IMR-90 (cell line): ENCODE data around the gene ASTN2. TPM values are rescaled to one million over a fixed set of nuclear protein-coding genes. Genes with fewer than 3 reads are reported as not detected.

ENCODE experiments used
- ATAC-seq: fragments of 200-7000 bp; cut with Tn5 transposase; 2 replicates; pipeline ENCODE4 v1.9.1; 2020; ENCODE audit warnings: low read depth, mild to moderate bottlenecking, moderate library complexity
- BruUV-seq: library from RNA; stranded (reverse); fragments of 400-500 nt; replicated peaks from 2 replicates; lab custom pipeline; 2021; lab: Mats Ljungman, UMichigan
- CTCF ChIA-PET: fragments of 300-600 bp; formaldehyde crosslinking; extraction: SDS; loops from one replicate; lab custom pipeline; 2021; ENCODE audit warnings: antibody characterized with exemption; lab: Yijun Ruan, JAX
- POLR2A ChIA-PET: fragments of 300-600 bp; sonication (Branson Sonifier 250); formaldehyde crosslinking; loops from one replicate; lab custom pipeline; 2022; ENCODE audit warnings: antibody characterized with exemption; ENCODE audit not compliant: unreplicated experiment; lab: Charles Lee
- DNase-seq: peaks from one replicate; pipeline ENCODE4 v3.0.0; 2013
- H2AFZ ChIP-seq: replicated peaks from 2 replicates; pipeline ENCODE3; 2013; ENCODE audit warnings: low read length, mild to moderate bottlenecking; ENCODE audit not compliant: poor library complexity
- H2AK5ac ChIP-seq: 2 replicates; pipeline ENCODE4 v1.6.1; 2013; ENCODE audit warnings: low read depth, low read length, inconsistent platforms
- H2AK9ac ChIP-seq: replicated peaks from 2 replicates; pipeline ENCODE3; 2013; ENCODE audit warnings: mild to moderate bottlenecking, low read depth, low read length, moderate library complexity; ENCODE audit not compliant: poor library complexity
- H2BK120ac ChIP-seq: 2 replicates; pipeline ENCODE4 v1.6.1; 2013; ENCODE audit warnings: low read depth, low read length, inconsistent platforms
- H2BK15ac ChIP-seq: 3 replicates; pipeline ENCODE4 v1.6.1; 2013; ENCODE audit warnings: low read depth, low read length, inconsistent platforms
- H2BK20ac ChIP-seq: 2 replicates; pipeline ENCODE4 v1.6.1; 2013; ENCODE audit warnings: low read depth, mild to moderate bottlenecking, inconsistent platforms, low read length, moderate library complexity
- H2BK5ac ChIP-seq: 2 replicates; pipeline ENCODE4 v1.6.1; 2013; ENCODE audit warnings: mild to moderate bottlenecking, low read depth, low read length, inconsistent platforms; ENCODE audit not compliant: poor library complexity, severe bottlenecking
- H3K14ac ChIP-seq: replicated peaks from 2 replicates; pipeline ENCODE4 v1.6.1; 2013; ENCODE audit warnings: low read depth, low read length, inconsistent platforms
- H3K18ac ChIP-seq: 2 replicates; pipeline ENCODE4 v1.6.1; 2013; ENCODE audit warnings: low read depth, low read length, control low read depth
- H3K23ac ChIP-seq: 2 replicates; pipeline ENCODE4 v1.6.1; 2013; ENCODE audit warnings: low read depth, low read length, inconsistent platforms
- H3K27ac ChIP-seq: 2 replicates; pipeline ENCODE4 v1.5.1; 2013; ENCODE audit warnings: mild to moderate bottlenecking, control low read depth, low read length; ENCODE audit not compliant: insufficient read depth
- H3K27me3 ChIP-seq: 2 replicates; pipeline ENCODE4 v1.6.1; 2013; ENCODE audit warnings: low read length; ENCODE audit not compliant: control insufficient read depth, insufficient read depth
- H3K36me3 ChIP-seq: 2 replicates; pipeline ENCODE4 v1.6.1; 2013; ENCODE audit warnings: low read length, mixed read lengths; ENCODE audit not compliant: control insufficient read depth, insufficient read depth
- H3K4ac ChIP-seq: 2 replicates; pipeline ENCODE4 v1.6.1; 2013; ENCODE audit warnings: low read depth, low read length, inconsistent platforms
- H3K4me1 ChIP-seq: 2 replicates; pipeline ENCODE4 v1.6.1; 2013; ENCODE audit warnings: low read length, mixed read lengths; ENCODE audit not compliant: control insufficient read depth, insufficient read depth
- H3K4me2 ChIP-seq: 2 replicates; pipeline ENCODE4 v1.6.1; 2013; ENCODE audit warnings: low read depth, mild to moderate bottlenecking, control low read depth, low read length, moderate library complexity
- H3K4me3 ChIP-seq: 2 replicates; pipeline ENCODE4 v1.5.1; 2013; ENCODE audit warnings: low read depth, mild to moderate bottlenecking, control low read depth, low read length, moderate library complexity; ENCODE audit not compliant: insufficient read depth
- H3K56ac ChIP-seq: 2 replicates; pipeline ENCODE4 v1.6.1; 2013; ENCODE audit warnings: low read length, inconsistent platforms; ENCODE audit not compliant: insufficient read depth; ENCODE audit errors: extremely low read depth
- H3K79me1 ChIP-seq, 2 experiments: 2 replicates each; pipeline ENCODE4 v1.6.1; 2013; ENCODE audit warnings: low read length in 2 of 2, inconsistent platforms in 1 of 2, low read depth in 1 of 2
- H3K9ac ChIP-seq: 2 replicates; pipeline ENCODE4 v1.6.1; 2013; ENCODE audit warnings: low read depth, low read length, control low read depth
- H3K9me1 ChIP-seq: 2 replicates; pipeline ENCODE4 v1.6.1; 2013; ENCODE audit warnings: low read length, inconsistent platforms; ENCODE audit not compliant: insufficient read depth
- H3K9me3 ChIP-seq: 2 replicates; pipeline ENCODE4 v1.6.1; 2013; ENCODE audit warnings: low read length; ENCODE audit not compliant: control insufficient read depth, insufficient read depth
- H4K20me1 ChIP-seq: 2 replicates; pipeline ENCODE4 v1.6.1; 2013; ENCODE audit warnings: low read length, inconsistent platforms; ENCODE audit not compliant: insufficient read depth
- H4K5ac ChIP-seq: 2 replicates; pipeline ENCODE4 v1.6.1; 2013; ENCODE audit warnings: mild to moderate bottlenecking, low read depth, low read length, control low read depth
- H4K8ac ChIP-seq, 2 experiments: 2 replicates each; pipeline ENCODE4 v1.6.1; 2013; ENCODE audit warnings: low read depth in 2 of 2, low read length in 2 of 2, control low read depth in 1 of 2, inconsistent platforms in 1 of 2
- H4K91ac ChIP-seq: 2 replicates; pipeline ENCODE4 v1.6.1; 2013; ENCODE audit warnings: low read depth, low read length, inconsistent platforms; ENCODE audit not compliant: insufficient read depth
- BHLHE40 ChIP-seq: fragments of 150-350 bp; IDR thresholded peaks from 2 replicates; pipeline ENCODE4 v1.6.1; 2016; ENCODE audit warnings: mild to moderate bottlenecking, low read depth, low read length
- CEBPB ChIP-seq: IDR thresholded peaks from 2 replicates; pipeline ENCODE4 v1.6.1; 2012; ENCODE audit warnings: low read depth, low read length, improper control_type of control experiment
- CHD1 ChIP-seq: IDR thresholded peaks from 2 replicates; pipeline ENCODE4 v1.6.1; 2012; ENCODE audit warnings: low read depth, low read length, improper control_type of control experiment
- ELK1 ChIP-seq: fragments of 150-350 bp; IDR thresholded peaks from 2 replicates; pipeline ENCODE4 v1.6.1; 2016; ENCODE audit warnings: low read depth, mild to moderate bottlenecking, low read length, moderate library complexity, borderline replicate concordance
- FOS ChIP-seq: fragments of 150-350 bp; IDR thresholded peaks from 2 replicates; pipeline ENCODE4 v1.6.1; 2016; ENCODE audit warnings: low read depth, low read length
- MAFK ChIP-seq: IDR thresholded peaks from 2 replicates; pipeline ENCODE4 v1.6.1; 2012; ENCODE audit warnings: low read depth, low read length, improper control_type of control experiment
- MAZ ChIP-seq: IDR thresholded peaks from 2 replicates; pipeline ENCODE4 v1.6.1; 2012; ENCODE audit warnings: low read depth, mild to moderate bottlenecking, low read length, improper control_type of control experiment, moderate library complexity, borderline replicate concordance
- MXI1 ChIP-seq: IDR thresholded peaks from 2 replicates; pipeline ENCODE4 v1.6.1; 2012; ENCODE audit warnings: low read depth, mild to moderate bottlenecking, low read length, moderate library complexity, borderline replicate concordance
- NFE2L2 ChIP-seq: fragments of 150-350 bp; IDR thresholded peaks from 2 replicates; pipeline ENCODE4 v1.6.1; 2016; ENCODE audit warnings: low read depth, mild to moderate bottlenecking, low read length
- POLR2A ChIP-seq: IDR thresholded peaks from 2 replicates; pipeline ENCODE4 v1.6.1; 2012; ENCODE audit warnings: mild to moderate bottlenecking, low read depth, low read length
- RAD21 ChIP-seq: IDR thresholded peaks from 2 replicates; pipeline ENCODE4 v1.6.1; 2012; ENCODE audit warnings: low read length, improper control_type of control experiment
- RCOR1 ChIP-seq: IDR thresholded peaks from 2 replicates; pipeline ENCODE4 v1.6.1; 2012; ENCODE audit warnings: mild to moderate bottlenecking, low read length, improper control_type of control experiment; ENCODE audit not compliant: insufficient replicate concordance
- RFX5 ChIP-seq: IDR thresholded peaks from 2 replicates; pipeline ENCODE4 v1.8.0; 2012; ENCODE audit warnings: low read depth, mild to moderate bottlenecking, low read length, moderate library complexity
- SMC3 ChIP-seq: fragments of 150-350 bp; IDR thresholded peaks from 2 replicates; pipeline ENCODE4 v1.6.1; 2016; ENCODE audit warnings: low read depth, mild to moderate bottlenecking, antibody characterized with exemption, low read length, moderate library complexity
- WGBS, 2 experiments: methylation state at CpG; one replicate each; pipeline versions ENCODE4 v1.1.5 to v1.1.7; 2013; ENCODE audit warnings: missing lambda C conversion rate in 2 of 2; ENCODE audit not compliant: insufficient read length in 1 of 2; ENCODE audit errors: extremely low coverage in 2 of 2; 5-methylcytosine and 5-hydroxymethylcytosine counted together
- dilution Hi-C: fragments of 300-500 bp; cut with HindIII; formaldehyde crosslinking; loops from one replicate; pipeline ENCODE4 v1.14.3; 2018; ENCODE audit warnings: low sequenced_read_pairs; ENCODE audit not compliant: unreplicated experiment
- in situ Hi-C: fragments of 300-500 bp; cut with MboI; formaldehyde crosslinking; loops from 3 replicates; pipeline ENCODE4 v1.14.3; 2019; ENCODE audit warnings: low sequenced_read_pairs, inconsistent platforms, mixed read lengths
- intact Hi-C: fragments of 100-400 bp; cut with micrococcal nuclease; formaldehyde crosslinking; loops from 2 replicates; pipeline ENCODE4 v1.10.0; 2022
- polyA plus RNA-seq, 3 experiments: library from polyadenylated mRNA; depleted of rRNA; stranded (reverse); fragments of >200 nt; gene quantifications; 2 replicates each; pipeline ENCODE4 v1.2.3, GENCODE V29; 2012; ENCODE audit warnings: low replicate concordance in 1 of 3
- total RNA-seq: library from RNA; depleted of rRNA; stranded (reverse); fragments of >200 nt; gene quantifications from 2 replicates; pipeline ENCODE4 v1.2.3, GENCODE V29; 2012
- TF ChIP-seq, protein P1 (sequence below): conservative IDR thresholded peaks from 2 replicates; pipeline ENCODE4 v1.5.1; 2012; ENCODE audit warnings: mild to moderate bottlenecking, low read depth, low read length, improper control_type of control experiment
- TF ChIP-seq, protein P2 (sequence below): fragments of 150-350 bp; IDR thresholded peaks from 2 replicates; pipeline ENCODE4 v1.6.1; 2017; ENCODE audit warnings: mild to moderate bottlenecking, antibody characterized with exemption, low read length, low read depth

The ASTN2 gene
- total and polyA plus RNA-seq, 2 of the 4 experiments (the other 2 are of a cell fraction) = 3.8 to 6.8 TPM

GRCh38 chr9:116870566-116870965 lies 544.3 kb downstream of the ASTN2 start:
- Histone ChIP-seq H3K4me2 (no peak overlapping the region), H3K27ac (no peak overlapping the region), H3K4ac (no peak overlapping the region), H4K91ac (no peak overlapping the region), H2AK9ac (no peak overlapping the region), H2BK20ac (no peak overlapping the region), H3K14ac (no peak overlapping the region), H3K9me1 (no peaks in the 10 kb centered on the region), H3K23ac (no peak overlapping the region), H3K9ac (no peak overlapping the region), H4K8ac (no peak overlapping the region), H3K27me3 (no peaks in the 10 kb centered on the region), H2BK15ac (no peak overlapping the region), H3K79me1 (no peaks in the 10 kb centered on the region), H3K36me3 (no peaks in the 10 kb centered on the region), H4K20me1 (no peaks in the 10 kb centered on the region), H3K9me3 (no peaks in the 10 kb centered on the region), H2BK120ac (no peak overlapping the region), H2AK5ac (no peak overlapping the region), H2BK5ac (no peak overlapping the region), H4K5ac (no peak overlapping the region), H3K18ac (no peak overlapping the region), H3K4me3 (no peak overlapping the region), H2AFZ (no peak overlapping the region), H3K4me1 (no peaks in the 10 kb centered on the region), H3K56ac (no peak overlapping the region)
- POLR2A ChIA-PET = no interaction called here
- TF ChIP-seq SMC3 (no peak), RFX5 (no peak), BHLHE40 (no peak), RCOR1 (no peak), RAD21 (no peak), CHD1 (no peak), POLR2A (no peak), ELK1 (no peak), MAZ (no peak), CEBPB (no peak), MAFK (no peak), FOS (no peak), NFE2L2 (no peak), MXI1 (no peak)
- TF ChIP-seq, protein P1, sequence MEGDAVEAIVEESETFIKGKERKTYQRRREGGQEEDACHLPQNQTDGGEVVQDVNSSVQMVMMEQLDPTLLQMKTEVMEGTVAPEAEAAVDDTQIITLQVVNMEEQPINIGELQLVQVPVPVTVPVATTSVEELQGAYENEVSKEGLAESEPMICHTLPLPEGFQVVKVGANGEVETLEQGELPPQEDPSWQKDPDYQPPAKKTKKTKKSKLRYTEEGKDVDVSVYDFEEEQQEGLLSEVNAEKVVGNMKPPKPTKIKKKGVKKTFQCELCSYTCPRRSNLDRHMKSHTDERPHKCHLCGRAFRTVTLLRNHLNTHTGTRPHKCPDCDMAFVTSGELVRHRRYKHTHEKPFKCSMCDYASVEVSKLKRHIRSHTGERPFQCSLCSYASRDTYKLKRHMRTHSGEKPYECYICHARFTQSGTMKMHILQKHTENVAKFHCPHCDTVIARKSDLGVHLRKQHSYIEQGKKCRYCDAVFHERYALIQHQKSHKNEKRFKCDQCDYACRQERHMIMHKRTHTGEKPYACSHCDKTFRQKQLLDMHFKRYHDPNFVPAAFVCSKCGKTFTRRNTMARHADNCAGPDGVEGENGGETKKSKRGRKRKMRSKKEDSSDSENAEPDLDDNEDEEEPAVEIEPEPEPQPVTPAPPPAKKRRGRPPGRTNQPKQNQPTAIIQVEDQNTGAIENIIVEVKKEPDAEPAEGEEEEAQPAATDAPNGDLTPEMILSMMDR = no peak
- TF ChIP-seq, protein P2, sequence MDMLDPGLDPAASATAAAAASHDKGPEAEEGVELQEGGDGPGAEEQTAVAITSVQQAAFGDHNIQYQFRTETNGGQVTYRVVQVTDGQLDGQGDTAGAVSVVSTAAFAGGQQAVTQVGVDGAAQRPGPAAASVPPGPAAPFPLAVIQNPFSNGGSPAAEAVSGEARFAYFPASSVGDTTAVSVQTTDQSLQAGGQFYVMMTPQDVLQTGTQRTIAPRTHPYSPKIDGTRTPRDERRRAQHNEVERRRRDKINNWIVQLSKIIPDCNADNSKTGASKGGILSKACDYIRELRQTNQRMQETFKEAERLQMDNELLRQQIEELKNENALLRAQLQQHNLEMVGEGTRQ = no peak
- ATAC-seq = no peak
- CTCF ChIA-PET = no interaction called here
- no peak for DNase-seq
- intact Hi-C loops = no loop called here
- BruUV-seq = no TSS peak
- in situ Hi-C loops = loop anchor here (25.0 kb wide), 1 partner anchor 1283 kb away; no protein-coding TSS in a partner anchor
- 88% methylated on average over 1 of the region's 3 CpGs; no CpG with 5 or more reads in 1 of the 2 experiments for WGBS, 2 experiments
- dilution Hi-C loops = no loop called here
